MG63 (cell line): Measurements from ENCODE around the gene RGS14. TPM values are rescaled to one million over a fixed set of nuclear protein-coding genes. Genes with fewer than 3 reads are reported as not detected.
"Not testable (repeated sequence)": the region's sequence is repeated elsewhere in the genome, so short reads cannot be mapped to it uniquely, and the experiment has no call there.

Experiments used
- DNase-seq: peaks from one replicate; pipeline ENCODE4 v3.0.0-alpha.2; 2020
- H3K27me3 ChIP-seq: fragments of 250-450 bp; sonication (Bioruptor Pico); 2 replicates; pipeline ENCODE4 v1.5.1; 2020; ENCODE audit warnings: mild to moderate bottlenecking, moderate library complexity
- H3K36me3 ChIP-seq: fragments of 250-450 bp; sonication (Bioruptor Pico); 2 replicates; pipeline ENCODE4 v1.5.1; 2020; ENCODE audit warnings: mild to moderate bottlenecking, moderate library complexity
- H3K4me3 ChIP-seq: fragments of 250-450 bp; sonication (Bioruptor Pico); 2 replicates; pipeline ENCODE4 v1.5.1; 2020; ENCODE audit warnings: mild to moderate bottlenecking, moderate library complexity
- H3K9me3 ChIP-seq: fragments of 250-450 bp; sonication (Bioruptor Pico); 2 replicates; pipeline ENCODE4 v1.5.1; 2020; ENCODE audit warnings: mild to moderate bottlenecking, moderate library complexity
- total RNA-seq: library from RNA; depleted of rRNA; stranded (reverse); fragments of >200 nt; shearing (Covaris generic); gene quantifications from 2 replicates; pipeline ENCODE4 v1.2.3, GENCODE V29; 2014; ENCODE audit warnings: low replicate concordance

RGS14 gene
- total RNA-seq, 1 experiment from 2014 or later = 10.7 TPM

DNA sequence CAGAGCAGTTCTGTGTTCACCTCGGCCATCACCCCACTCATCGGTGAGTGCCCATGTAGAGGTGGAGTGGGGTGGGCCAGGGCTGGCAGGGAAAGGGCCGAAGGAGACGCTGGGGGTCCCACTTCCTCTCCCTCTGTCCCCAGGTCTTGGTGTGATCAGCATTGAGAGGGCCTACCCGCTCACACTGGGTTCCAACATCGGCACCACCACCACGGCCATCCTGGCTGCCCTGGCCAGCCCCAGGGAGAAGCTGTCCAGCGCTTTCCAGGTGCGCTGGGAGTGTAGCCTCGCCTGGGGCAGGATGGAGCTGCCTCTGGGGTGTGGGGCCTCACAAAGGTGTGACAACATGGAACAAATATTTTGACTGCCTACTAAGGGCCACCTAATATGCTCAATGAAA, 39.1 kb downstream of the RGS14 start:
- H3K27me3 ChIP-seq = peaks cover 12% of the 10 kb centered on the region
- no peak for DNase-seq
- H3K9me3 ChIP-seq = no peaks in the 10 kb centered on the region
- no peaks in the 10 kb centered on the region for H3K36me3 ChIP-seq
- H3K4me3 ChIP-seq = no peak overlapping the region

DNA sequence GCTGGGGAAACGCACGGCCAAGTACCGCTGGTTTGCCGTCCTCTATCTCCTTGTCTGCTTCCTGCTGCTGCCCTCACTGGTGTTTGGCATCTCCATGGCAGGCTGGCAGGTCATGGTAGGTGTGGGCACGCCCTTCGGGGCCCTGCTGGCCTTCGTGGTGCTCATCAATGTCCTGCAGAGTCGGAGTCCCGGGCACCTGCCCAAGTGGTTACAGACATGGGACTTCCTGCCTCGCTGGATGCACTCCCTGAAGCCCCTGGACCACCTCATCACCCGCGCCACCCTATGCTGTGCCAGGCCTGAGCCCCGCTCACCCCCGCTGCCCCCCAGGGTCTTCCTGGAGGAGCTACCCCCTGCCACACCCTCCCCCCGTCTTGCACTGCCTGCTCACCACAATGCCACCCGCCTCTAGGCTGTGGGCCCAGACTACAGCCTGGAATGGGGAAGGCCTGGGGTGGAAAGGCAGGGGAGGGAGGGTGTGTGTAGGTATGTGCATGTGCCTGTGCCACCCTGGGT, 40.2 kb downstream of the RGS14 start:
- Histone ChIP-seq H3K27me3 (peaks cover 23% of the 10 kb centered on the region), H3K9me3 (no peaks in the 10 kb centered on the region), H3K4me3 (no peak overlapping the region), H3K36me3 (no peaks in the 10 kb centered on the region)
- DNase-seq = no peak

DNA sequence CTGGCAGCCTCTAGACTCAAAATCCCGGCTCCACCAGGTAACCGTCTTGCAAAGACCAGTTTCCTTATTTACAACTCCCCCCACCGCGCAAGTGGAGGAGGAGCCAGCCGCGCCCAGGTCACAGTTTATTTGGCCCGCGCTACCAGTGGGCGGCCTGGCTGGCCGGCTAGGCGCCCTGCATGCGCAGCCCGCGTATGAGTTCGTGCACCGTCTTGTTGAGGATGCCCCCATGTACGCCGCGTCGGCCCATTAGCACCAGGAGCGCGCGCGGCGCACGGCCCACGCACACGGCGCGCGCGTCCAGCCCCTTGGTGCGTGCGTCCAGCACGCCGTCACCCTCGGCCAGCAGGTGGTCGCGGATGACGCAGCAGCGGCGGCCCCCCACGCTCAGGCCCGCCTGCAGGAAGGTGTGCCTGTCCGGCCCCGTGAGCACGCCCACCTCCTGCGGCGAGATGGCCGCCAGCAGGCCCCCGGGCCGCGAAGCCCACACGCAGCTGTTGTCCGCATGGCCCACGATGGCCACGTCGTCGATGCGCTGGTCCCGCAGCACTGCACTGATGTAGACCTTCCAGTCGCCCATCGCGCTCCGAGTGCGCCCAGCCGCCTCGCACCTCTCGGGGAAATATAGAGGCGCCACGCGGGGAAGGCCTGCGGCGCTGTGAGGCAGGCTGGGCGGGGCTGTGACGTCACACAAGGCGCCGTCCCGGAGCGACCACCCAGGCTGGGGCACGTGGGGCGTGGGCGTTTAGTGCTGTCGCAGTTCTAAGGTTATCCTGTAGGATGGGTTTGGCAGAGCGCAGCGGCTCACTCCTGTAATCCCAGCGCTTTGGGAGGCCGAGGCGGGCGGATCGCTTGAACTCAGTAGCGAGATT, 42.5 kb downstream of the RGS14 start, which contains the start of gene PFN3:
Gene PFN3, minus strand, starts transcription at position 665 of the 872 bp plus-strand sequence. Its CDS starts 85 bp downstream, at position 580.
- peaks cover 35% of the 10 kb centered on the region for H3K27me3 ChIP-seq
- no peaks in the 10 kb centered on the region for H3K36me3 ChIP-seq
- no peak for DNase-seq
- H3K9me3 ChIP-seq = no peaks in the 10 kb centered on the region
- H3K4me3 ChIP-seq = no peak within 1 kb of the TSS

DNA sequence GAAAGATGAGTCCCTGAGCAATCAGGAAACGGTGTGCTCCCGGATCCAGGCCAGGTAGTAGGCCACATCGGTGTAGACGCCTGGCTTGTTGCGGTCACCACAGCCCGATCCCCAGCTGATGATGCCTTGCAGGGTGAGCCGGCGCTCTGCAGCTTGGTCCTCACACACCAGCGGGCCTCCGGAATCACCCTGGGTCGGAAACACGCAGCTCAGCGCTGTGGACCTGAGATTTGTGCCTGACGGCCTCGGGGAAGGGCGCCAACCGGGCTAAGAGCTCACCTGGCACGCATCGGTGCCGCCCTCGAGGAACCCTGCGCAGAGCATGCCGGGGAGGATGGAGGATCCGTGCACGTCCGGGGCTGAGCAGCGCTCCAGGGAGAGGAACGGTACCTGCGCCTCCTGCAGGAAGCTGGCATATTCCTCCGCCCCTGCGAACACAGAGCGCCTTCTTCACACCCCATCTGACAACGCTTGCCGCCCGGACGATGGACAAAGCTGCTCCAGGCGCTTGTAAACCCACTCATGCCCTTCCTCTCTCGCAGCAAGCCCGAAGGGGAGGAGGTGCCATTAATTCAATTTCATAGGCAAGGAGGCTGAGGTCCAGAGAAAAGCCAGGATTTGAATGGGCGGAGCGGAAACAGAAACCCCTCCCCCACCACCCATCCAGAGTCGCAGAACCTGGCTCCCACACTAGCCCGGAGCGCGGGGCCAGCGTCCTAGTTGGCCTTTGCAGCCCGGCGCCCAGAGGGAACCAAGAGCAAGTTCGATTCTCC, 44.7 kb downstream of the RGS14 start:
- peak; percentile 75 for DNase-seq
- Histone ChIP-seq H3K4me3 (peak overlapping the region; percentile 11; the same call in 1 of the 2 replicates), H3K36me3 (no peaks in the 10 kb centered on the region), H3K9me3 (no peaks in the 10 kb centered on the region), H3K27me3 (peaks cover 35% of the 10 kb centered on the region)

DNA sequence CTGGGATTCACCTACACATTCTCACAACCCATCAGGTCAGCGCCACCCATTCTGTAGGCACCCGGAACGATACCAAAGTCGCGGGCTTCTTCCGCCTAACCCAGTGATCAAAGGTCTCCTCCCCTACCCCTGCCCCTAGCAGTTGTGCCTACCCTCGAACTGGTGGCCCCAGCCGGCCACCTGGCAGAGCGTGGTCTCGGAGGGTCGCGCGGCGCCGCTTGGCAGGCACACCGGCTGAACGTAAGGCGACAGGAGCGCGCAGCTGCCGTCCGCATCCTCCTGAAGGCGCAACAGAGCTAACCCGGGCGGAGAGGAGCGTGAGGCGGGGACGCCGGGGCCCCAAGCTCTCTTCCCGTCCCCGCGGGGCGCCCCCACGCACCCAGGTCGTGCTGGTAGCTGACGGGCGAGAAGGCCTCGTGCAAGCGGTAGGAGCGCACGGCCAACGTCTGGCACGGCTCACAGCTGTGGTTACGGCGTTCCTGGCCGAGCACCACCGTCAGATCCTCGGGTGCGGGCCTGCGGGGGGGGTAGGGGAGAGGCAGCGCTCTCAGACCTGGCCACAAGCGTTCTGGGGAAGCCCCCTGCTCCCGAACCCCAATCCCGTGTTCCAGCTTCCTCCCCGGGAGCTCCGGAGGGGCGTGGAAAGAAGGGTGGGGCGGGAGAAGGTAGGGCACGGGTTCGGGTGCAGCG, 45.5 kb downstream of the RGS14 start:
- no peak for DNase-seq
- peaks cover 35% of the 10 kb centered on the region for H3K27me3 ChIP-seq
- H3K9me3 ChIP-seq = no peaks in the 10 kb centered on the region
- H3K4me3 ChIP-seq = peak overlapping the region; percentile 45
- H3K36me3 ChIP-seq = no peaks in the 10 kb centered on the region

DNA sequence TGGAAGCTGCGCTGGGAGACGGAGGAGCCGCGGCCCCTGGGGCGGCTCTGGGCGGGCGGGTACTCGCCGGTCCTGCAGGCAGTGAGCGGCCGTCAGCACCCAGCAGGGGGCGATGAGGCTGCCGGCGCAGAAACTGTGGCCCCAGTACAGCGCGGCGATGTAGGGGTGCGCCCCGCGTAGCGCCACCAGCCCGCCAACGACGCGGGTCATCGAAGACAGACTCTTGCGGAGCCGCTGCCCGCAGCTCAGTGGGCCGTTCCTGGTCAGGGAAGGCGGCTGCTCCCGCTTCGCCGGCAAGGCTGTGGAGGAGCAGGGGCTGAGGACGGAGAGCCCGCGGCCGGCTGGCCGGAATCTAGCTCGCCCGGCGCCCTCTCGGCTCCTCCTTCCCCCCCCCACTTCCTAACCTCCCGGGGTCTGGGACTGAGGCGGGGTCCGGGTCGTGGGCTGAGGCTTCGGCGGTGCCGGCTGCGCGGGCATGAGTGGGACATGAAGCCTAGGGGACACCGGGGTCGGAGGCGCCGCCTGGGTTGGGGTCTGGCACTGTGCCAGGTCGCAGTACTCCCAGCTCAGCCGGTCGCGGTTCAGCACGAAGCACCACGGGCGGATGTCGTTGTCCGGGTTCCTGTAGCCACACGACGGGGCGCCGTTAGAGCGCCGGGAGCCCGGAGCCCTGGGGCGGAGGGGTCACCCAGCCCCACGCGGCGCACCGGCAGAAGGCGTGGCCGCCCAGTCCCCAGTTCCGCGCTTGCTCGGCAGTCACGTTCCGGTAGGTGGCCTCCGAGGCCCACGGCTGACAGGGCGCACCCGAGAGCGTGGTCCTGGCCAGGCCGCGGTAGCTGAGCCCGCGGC, 46.3 kb downstream of the RGS14 start:
- Histone ChIP-seq H3K9me3 (no peaks in the 10 kb centered on the region), H3K36me3 (no peaks in the 10 kb centered on the region), H3K4me3 (peak overlapping the region; percentile 45), H3K27me3 (peaks cover 35% of the 10 kb centered on the region)
- peak; percentile 79 for DNase-seq

DNA sequence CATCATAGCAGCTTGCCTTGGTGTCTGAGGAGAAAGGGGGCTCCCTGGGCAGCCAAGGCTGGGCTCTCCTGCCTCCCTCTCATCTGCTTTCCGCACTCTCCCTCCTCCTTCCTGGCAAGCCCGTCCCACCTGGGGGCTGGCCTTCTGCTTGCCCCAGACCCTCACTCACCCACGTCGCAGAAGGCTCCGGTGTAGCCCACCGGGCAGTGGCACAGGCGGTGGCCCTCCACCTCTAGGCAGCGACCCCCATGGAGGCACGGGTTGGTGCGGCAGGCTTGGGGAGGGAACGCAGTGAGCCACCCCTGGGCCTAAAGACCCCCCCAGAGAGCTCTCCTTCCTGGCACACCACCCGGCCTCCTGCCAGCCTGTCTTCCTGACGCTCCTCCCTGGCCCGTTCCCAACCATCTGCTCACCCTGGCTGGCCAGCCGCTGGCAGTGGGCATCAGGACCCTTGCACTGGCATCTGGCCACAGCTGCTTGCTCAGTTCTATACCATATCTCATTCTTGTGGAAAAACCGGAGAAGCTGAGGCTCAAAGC, 47.0 kb downstream of the RGS14 start:
- Histone ChIP-seq H3K4me3 (peak overlapping the region; percentile 45), H3K36me3 (no peaks in the 10 kb centered on the region), H3K27me3 (peaks cover 35% of the 10 kb centered on the region), H3K9me3 (no peaks in the 10 kb centered on the region)
- DNase-seq = no peak

DNA sequence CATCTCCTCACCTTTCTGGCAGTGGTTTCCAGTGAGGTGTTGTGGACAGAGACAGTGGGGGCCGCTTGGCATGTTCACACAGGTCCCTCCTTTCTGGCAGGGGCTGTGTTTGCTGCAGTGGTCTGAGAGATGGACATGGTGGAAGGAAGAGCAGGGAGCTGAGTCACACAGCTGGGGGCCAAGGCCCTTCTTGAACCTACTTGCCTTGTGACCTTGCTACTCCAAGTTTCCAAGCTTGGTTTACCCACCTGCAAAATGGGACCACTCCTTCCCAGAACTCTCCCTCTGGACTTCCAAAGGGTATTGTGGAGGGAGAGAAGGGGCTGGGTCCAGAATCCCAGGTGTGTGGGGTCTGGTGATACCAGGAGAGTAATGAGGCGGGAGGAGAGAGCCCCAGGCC, 47.6 kb downstream of the RGS14 start:
- no peaks in the 10 kb centered on the region for H3K9me3 ChIP-seq
- no peaks in the 10 kb centered on the region for H3K36me3 ChIP-seq
- DNase-seq = no peak
- peaks cover 35% of the 10 kb centered on the region for H3K27me3 ChIP-seq
- H3K4me3 ChIP-seq = no peak overlapping the region

DNA sequence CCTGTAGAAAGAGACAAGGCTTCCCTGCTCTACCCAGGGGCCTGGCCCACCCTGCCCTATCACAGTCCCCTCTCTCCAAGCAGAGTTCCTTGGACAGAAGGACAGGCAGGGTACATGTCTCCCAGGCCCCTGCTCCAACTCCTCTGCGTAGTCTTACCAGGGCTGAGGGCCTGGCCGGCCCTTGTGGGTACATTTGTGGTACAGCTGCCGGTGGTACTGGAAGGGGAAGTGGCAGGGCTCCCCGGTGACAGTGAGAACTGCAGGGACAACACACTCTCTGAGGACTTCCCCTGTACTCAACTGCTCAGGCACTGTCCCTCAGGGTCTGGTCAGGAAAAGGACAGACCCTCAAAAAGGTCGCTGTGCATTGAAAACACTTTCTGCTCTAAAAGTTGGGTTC, 48.1 kb downstream of the RGS14 start:
- DNase-seq = no peak
- Histone ChIP-seq H3K9me3 (no peaks in the 10 kb centered on the region), H3K4me3 (no peak overlapping the region), H3K27me3 (peaks cover 32% of the 10 kb centered on the region), H3K36me3 (no peaks in the 10 kb centered on the region)

DNA sequence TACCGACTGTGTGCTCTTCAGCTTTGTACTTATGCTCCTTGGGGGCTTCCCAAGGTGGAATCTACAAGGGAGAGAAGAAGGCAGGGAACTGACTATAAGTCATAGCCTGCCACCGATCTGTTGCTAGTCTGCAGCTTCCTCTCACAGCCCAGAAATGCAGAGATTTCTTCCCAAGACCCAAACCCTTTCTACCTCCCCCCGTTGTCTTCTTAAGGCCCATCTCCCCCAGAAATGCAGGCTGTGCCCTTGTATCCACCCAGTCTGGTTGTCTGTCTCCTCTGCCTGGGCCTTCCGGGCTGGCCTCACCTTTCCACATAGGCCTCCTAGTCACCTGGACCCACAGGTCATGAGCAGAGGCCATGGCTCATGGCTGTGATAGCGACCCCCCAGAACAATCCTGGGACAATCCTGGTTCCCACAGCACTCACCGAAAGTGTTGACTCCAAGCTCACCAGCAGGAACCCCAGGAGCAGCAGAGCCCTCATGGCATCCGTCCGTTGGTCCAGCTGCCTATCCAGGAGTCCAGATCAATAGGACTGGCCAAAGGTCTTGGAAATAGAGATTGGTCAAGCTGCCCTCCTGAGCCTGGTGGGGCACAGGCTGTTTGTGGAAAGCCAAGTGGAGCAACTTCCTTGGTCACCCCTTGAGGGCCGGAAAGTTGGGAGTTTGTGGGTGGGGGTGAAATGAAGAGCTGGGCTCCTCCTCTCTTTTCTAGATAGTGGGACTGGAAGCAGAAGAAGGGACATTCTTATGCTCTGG, 51.5 kb downstream of the RGS14 start, which contains the start of gene F12:
Gene F12, minus strand, starts transcription at position 522 of the 759 bp plus-strand sequence. Its CDS starts 37 bp downstream, at position 485.
- H3K27me3 ChIP-seq = peaks cover 11% of the 10 kb centered on the region
- no peak within 1 kb of the TSS for H3K4me3 ChIP-seq
- DNase-seq = no peak
- no peaks in the 10 kb centered on the region for H3K36me3 ChIP-seq
- no peaks in the 10 kb centered on the region for H3K9me3 ChIP-seq

DNA sequence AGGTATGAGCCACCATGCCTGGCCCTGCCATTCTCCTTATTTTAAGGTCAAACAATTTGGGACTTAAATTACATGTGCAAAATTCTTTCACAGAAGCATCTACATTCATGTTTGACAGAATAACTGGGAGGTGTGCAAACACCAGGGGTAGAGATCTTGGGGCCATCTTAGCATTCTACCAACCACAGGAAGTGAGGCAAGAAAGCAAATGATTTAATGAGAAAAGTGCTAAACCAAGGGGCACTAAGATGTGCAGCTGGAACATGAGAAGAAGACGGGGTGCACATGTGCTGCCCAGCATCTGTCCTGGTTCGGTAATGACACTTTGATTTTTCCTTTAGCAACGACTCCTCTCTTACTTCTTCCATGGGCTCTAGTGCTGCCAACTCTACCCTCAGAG, 52.9 kb downstream of the RGS14 start:
- no peak overlapping the region for H3K4me3 ChIP-seq
- no peak for DNase-seq
- peaks cover 11% of the 10 kb centered on the region for H3K27me3 ChIP-seq
- H3K9me3 ChIP-seq = no peaks in the 10 kb centered on the region
- no peaks in the 10 kb centered on the region for H3K36me3 ChIP-seq

DNA sequence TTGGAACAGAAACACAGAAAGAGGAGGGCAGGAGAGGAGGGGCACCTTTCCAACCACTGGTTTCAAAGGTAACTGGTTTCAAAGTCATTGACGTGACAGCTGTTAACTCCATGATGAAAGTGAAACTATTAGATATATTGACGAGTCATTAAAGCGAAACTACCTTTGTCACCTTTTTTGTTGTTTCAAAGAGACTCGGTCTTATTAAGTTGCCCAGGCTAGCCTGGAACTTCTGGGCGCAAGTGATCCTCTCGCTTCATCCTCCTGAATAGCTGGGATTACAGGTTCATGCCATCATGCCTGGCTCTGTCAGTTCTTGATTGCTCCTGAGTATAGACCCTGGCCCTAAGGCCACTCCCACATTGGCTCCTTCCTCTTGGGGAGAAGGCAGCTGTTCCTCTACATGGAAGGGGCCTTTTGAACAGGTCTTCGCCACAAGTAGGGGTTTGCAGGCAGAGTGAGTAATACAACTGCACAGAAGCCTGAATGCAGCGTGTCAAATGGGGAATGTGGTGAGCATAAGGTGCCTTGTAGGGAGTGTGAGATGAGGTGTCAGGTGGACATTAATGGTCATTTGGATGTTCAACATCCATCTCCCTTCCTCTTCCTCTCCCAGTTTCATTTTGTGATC, 55.0 kb downstream of the RGS14 start:
- no peak overlapping the region for H3K4me3 ChIP-seq
- no peaks in the 10 kb centered on the region for H3K36me3 ChIP-seq
- no peaks in the 10 kb centered on the region for H3K9me3 ChIP-seq
- DNase-seq = no peak
- H3K27me3 ChIP-seq = peaks cover 11% of the 10 kb centered on the region

DNA sequence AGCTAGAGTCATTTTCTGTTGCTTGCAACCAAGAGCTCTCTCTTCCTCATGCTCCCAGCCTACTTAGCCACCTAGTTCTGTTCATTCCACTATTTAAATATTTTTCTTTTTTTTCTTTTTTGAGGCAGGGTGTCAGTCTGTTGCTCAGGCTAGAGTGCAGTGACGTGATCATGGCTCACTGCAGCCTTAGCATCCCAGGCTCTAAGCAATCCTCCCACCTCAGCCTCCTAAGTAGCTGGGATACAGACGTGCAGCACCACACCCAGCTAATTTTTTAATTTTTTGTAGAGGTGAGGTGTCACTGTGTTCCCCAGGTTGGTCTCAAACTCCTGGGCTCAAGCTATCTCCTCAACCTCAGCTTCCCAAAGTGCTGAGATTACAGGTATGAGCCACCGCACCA, 56.8 kb downstream of the RGS14 start:
- DNase-seq = no peak
- no peaks in the 10 kb centered on the region for H3K36me3 ChIP-seq
- peaks cover 11% of the 10 kb centered on the region for H3K27me3 ChIP-seq
- no peaks in the 10 kb centered on the region for H3K9me3 ChIP-seq
- no peak overlapping the region for H3K4me3 ChIP-seq

DNA sequence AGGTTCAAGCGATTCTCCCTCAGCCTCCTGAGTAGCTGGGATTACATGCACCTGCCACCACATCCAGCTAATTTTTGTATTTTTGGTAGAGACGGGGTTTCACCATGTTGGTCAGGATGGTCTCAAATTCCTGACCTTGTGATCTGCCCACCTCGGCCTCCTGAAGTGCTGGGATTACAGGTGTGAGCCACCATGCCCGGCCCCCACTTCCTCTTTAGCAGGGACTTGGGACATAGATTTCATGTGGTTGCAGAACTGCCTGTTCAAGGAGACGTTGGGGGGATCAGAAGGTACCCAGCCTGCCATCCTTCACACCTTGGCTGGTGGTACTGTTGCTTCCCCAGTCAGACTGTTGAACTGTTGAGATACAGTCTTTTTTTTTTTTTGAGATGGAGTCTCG, 59.4 kb downstream of the RGS14 start:
- H3K9me3 ChIP-seq, H3K36me3 ChIP-seq, H3K4me3 ChIP-seq, DNase-seq: not testable (repeated sequence)
- peaks cover 11% of the 10 kb centered on the region for H3K27me3 ChIP-seq

DNA sequence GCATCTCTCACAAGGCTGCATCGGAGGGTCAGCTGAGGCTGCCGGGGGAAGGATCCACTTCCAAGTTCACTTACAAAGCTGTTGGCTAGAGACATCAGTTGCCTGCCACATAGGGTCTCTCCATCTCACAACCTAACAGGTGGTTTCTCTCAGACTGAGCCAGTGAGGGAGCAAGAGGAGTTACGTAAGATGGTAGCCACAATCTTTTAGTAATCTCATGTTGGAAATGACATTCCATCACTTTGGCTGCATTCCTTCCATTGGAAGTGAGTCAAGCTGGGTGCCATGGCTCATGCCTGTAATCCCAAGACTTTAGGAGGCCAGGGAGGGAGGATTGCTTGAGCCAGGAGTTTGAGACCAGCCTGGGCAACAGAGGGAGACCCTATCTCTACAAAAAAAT, 61.3 kb downstream of the RGS14 start:
- Histone ChIP-seq H3K4me3 (no peak overlapping the region), H3K27me3 (no peaks in the 10 kb centered on the region), H3K9me3 (no peaks in the 10 kb centered on the region), H3K36me3 (no peaks in the 10 kb centered on the region)
- peak; percentile 56 for DNase-seq
